Lower leg skin (tissue), 4 donors: ENCODE measurements around the gene PSMG2. TPM values are rescaled to one million over a fixed set of nuclear protein-coding genes. Genes with fewer than 3 reads are reported as not detected.
A peak's percentile ranks its signal among the peaks of the same experiment; 100 is the strongest.

ENCODE experiments used
- DNase-seq, 2 donors: peaks; one replicate each; pipeline ENCODE4 v3.0.0-alpha.2; 2019; ENCODE audit warnings: low spot score in 2 of 2
- H3K4me3 ChIP-seq: fragments of 200-600 bp; sonication (generic); 2 replicates; pipeline ENCODE4 v1.5.1; 2017; ENCODE audit warnings: mild to moderate bottlenecking, low read depth; ENCODE audit not compliant: poor library complexity, severe bottlenecking
- POLR2A ChIP-seq, 2 donors: fragments of 450-650 bp; IDR thresholded peaks; one replicate each; pipeline ENCODE4 v1.6.1; 2016 to 2017; ENCODE audit warnings: antibody characterized with exemption in 2 of 2, mild to moderate bottlenecking in 1 of 2, moderate library complexity in 1 of 2
- WGBS, 2 donors: methylation state at CpG; one replicate each; pipeline ENCODE4 v1.1.5; 2018; 5-methylcytosine and 5-hydroxymethylcytosine counted together
- intact Hi-C: fragments of 100-400 bp; cut with DNase I; formaldehyde crosslinking; loops from one replicate; pipeline ENCODE4 v1.15.0; 2023; ENCODE audit warnings: low total_unique reads
- total RNA-seq, 4 donors: library from RNA; depleted of rRNA; stranded (reverse); fragments of >200 nt; gene quantifications; one replicate each; pipeline ENCODE4 v1.1.0, GENCODE V29; 2016
- TF ChIP-seq, protein P1 (sequence below), 3 donors: fragments of 450-650 bp; IDR thresholded peaks; one replicate each; pipeline ENCODE4 v1.5.1; 2016; ENCODE audit warnings: antibody characterized with exemption in 3 of 3, mild to moderate bottlenecking in 3 of 3, moderate library complexity in 2 of 3

Gene PSMG2
- total RNA-seq, result 10 to 100 TPM; 60.9 to 80.3 (median 72.1) TPM

DNA sequence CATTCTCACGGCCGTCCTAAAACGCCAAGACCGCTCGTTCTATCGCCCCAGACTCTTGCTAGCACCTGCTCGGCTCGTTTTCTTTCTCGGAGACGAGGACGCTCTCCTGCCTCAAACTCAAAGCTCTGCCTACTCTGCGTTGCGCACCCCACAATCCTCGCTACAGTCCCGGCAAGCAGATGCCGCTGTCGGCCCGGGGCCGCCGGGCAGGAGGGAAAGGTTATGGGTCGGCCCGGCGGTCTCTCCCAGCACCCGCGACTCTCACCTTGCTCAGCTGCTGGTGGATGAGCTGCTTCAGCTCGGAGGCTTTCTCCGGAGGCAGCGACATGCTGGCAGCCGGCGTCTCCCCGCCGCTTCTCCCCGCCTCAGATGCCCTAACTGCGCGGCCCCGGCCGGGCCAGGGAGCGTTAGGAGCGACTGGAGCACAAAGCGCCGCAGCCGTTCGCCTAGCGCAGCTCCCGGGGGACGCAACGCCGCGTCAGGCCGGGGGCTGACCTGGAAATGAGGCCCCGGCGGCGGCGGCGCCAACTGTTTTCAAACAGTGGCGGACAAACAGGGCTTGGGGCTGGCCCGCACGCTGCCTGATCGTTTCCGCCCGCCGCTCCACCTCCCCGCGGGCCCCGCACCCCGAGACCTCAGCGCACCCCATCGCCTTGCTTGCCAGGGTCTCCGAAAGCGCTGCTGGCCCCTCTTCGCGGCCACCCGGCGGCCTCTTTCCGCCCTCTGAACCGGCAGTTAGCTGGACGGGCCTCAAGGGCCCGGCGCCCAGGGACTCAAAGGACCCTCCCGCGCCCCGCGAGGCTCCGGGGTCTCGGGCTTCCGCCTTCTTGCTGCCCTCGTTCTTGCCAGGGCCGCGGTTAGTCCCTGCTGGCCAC, at the start of gene PSMG2, which contains the start of gene CEP76:
Gene PSMG2, plus strand, starts transcription at position 822 of the 875 bp plus-strand sequence. CDS start 66 bp downstream, outside the sequence.
Gene CEP76, minus strand, starts transcription at position 503 of the 875 bp plus-strand sequence. Its CDS starts 175 bp downstream, at position 328.
- H3K4me3 ChIP-seq, result peak within 1 kb of the TSS; percentile 87
- 0 to 1% methylated on average over 62 to 77 of the region's 89 CpGs for WGBS, 2 donors
- intact Hi-C loops, result no loop called here
- DNase-seq, result peak; percentile 73 to 97
- TF ChIP-seq POLR2A (IDR thresholded peaks at IDR 0.05), result no peak
- TF ChIP-seq, protein P1, sequence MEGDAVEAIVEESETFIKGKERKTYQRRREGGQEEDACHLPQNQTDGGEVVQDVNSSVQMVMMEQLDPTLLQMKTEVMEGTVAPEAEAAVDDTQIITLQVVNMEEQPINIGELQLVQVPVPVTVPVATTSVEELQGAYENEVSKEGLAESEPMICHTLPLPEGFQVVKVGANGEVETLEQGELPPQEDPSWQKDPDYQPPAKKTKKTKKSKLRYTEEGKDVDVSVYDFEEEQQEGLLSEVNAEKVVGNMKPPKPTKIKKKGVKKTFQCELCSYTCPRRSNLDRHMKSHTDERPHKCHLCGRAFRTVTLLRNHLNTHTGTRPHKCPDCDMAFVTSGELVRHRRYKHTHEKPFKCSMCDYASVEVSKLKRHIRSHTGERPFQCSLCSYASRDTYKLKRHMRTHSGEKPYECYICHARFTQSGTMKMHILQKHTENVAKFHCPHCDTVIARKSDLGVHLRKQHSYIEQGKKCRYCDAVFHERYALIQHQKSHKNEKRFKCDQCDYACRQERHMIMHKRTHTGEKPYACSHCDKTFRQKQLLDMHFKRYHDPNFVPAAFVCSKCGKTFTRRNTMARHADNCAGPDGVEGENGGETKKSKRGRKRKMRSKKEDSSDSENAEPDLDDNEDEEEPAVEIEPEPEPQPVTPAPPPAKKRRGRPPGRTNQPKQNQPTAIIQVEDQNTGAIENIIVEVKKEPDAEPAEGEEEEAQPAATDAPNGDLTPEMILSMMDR (IDR thresholded peaks at IDR 0.05), result no peak

GRCh38 chr18:12654971-12655370, 47.9 kb upstream of the PSMG2 start:
- no peak overlapping the region for H3K4me3 ChIP-seq
- WGBS, 2 donors, result 95 to 100% methylated on average over 1 of the region's 1 CpG
- TF ChIP-seq, protein P1 (IDR thresholded peaks at IDR 0.05), result no peak
- TF ChIP-seq POLR2A (IDR thresholded peaks at IDR 0.05), result no peak
- intact Hi-C loops, result loop anchor here (5.0 kb wide), 1 partner anchor 263 kb away; no protein-coding TSS in a partner anchor
- DNase-seq, result no peak

DNA sequence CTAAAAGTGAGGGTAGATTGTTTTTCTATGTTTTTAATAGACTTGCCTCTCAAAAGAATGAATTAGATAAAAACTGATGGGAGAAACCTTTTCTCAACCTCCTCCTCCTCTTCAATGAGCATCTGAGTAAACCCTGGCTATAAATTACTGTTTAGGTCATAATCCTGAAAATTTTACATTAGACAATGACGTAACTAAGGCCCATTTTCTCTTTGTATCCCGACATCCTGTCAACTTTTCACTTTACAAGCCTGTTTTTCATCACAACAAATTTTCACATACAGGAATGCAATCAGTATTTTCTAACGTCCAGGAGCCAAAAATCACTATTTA, 46.3 kb upstream of the PSMG2 start:
- DNase-seq, result no peak
- intact Hi-C loops, result loop anchor here (5.0 kb wide), 1 partner anchor 264 kb away; no protein-coding TSS in a partner anchor
- TF ChIP-seq POLR2A (IDR thresholded peaks at IDR 0.05), result no peak
- TF ChIP-seq, protein P1 (IDR thresholded peaks at IDR 0.05), result no peak
- peak overlapping the region; percentile 72 for H3K4me3 ChIP-seq
- WGBS, 2 donors, result 10 to 16% methylated on average over 3 of the region's 3 CpGs

GRCh38 chr18:12656938-12657683, 45.7 kb upstream of the PSMG2 start:
- peak in 1 of 2 donors; percentile 88 for DNase-seq
- 1 to 2% methylated on average over 25 to 34 of the region's 89 CpGs for WGBS, 2 donors
- intact Hi-C loops, result loop anchor here (5.0 kb wide), 1 partner anchor 265 kb away; no protein-coding TSS in a partner anchor
- peak overlapping the region; percentile 72 for H3K4me3 ChIP-seq
- TF ChIP-seq, protein P1 (IDR thresholded peaks at IDR 0.05), result no peak
- no peak for TF ChIP-seq POLR2A (IDR thresholded peaks at IDR 0.05)

GRCh38 chr18:12657684-12658425, 45.0 kb upstream of the PSMG2 start, which contains the start of gene SPIRE1:
Gene SPIRE1 (minus strand): TSS chr18:12658107. CDS start chr18:12657866, 241 bp downstream.
- WGBS, 2 donors, result 0 to 2% methylated on average over 5 to 7 of the region's 112 CpGs
- TF ChIP-seq, protein P1 (IDR thresholded peaks at IDR 0.05), result no peak
- TF ChIP-seq POLR2A (IDR thresholded peaks at IDR 0.05), result no peak
- intact Hi-C loops, result loop anchor here (5.0 kb wide), 1 partner anchor 266 kb away; no protein-coding TSS in a partner anchor
- DNase-seq, result peak in 1 of 2 donors; percentile 91
- H3K4me3 ChIP-seq, result peak within 1 kb of the TSS; percentile 72
